Rectal smooth muscle tissue (tissue), 1 donor: Measurements from ENCODE around the gene DZIP1L.

Experiments used
- H3K27ac ChIP-seq: one replicate; pipeline ENCODE4 v1.7.0; 2013; ENCODE audit warnings: low read depth, low read length, inconsistent platforms
- H3K27me3 ChIP-seq: one replicate; pipeline ENCODE4 v1.7.0; 2013; ENCODE audit warnings: low read length; ENCODE audit not compliant: control insufficient read depth, insufficient read depth
- H3K36me3 ChIP-seq: one replicate; pipeline ENCODE4 v1.7.0; 2013; ENCODE audit warnings: low read length; ENCODE audit not compliant: control insufficient read depth, insufficient read depth
- H3K4me1 ChIP-seq: one replicate; pipeline ENCODE4 v1.7.0; 2013; ENCODE audit warnings: low read length; ENCODE audit not compliant: control insufficient read depth, insufficient read depth
- H3K4me3 ChIP-seq: one replicate; pipeline ENCODE4 v1.7.0; 2013; ENCODE audit warnings: low read length
- H3K9ac ChIP-seq: one replicate; pipeline ENCODE4 v1.7.0; 2013; ENCODE audit warnings: low read length

The DZIP1L gene

GRCh38 chr3:138012526-138012925, 102.9 kb downstream of the DZIP1L start:
- Histone ChIP-seq H3K27me3 (no peaks in the 10 kb centered on the region), H3K4me3 (no peak overlapping the region), H3K27ac (no peak overlapping the region)

More at GRCh38 chr3:138012526-138012925, 102.9 kb downstream of the DZIP1L start:
- Histone ChIP-seq H3K36me3 (no peaks in the 10 kb centered on the region), H3K4me1 (no peaks in the 10 kb centered on the region), H3K9ac (no peak overlapping the region)
